Measurements from ENCODE around the gene ACSL3.
"Not testable (repeated sequence)": the region's sequence is repeated elsewhere in the genome, so short reads cannot be mapped to it uniquely, and the experiment has no call there.

ACSL3 gene

DNA sequence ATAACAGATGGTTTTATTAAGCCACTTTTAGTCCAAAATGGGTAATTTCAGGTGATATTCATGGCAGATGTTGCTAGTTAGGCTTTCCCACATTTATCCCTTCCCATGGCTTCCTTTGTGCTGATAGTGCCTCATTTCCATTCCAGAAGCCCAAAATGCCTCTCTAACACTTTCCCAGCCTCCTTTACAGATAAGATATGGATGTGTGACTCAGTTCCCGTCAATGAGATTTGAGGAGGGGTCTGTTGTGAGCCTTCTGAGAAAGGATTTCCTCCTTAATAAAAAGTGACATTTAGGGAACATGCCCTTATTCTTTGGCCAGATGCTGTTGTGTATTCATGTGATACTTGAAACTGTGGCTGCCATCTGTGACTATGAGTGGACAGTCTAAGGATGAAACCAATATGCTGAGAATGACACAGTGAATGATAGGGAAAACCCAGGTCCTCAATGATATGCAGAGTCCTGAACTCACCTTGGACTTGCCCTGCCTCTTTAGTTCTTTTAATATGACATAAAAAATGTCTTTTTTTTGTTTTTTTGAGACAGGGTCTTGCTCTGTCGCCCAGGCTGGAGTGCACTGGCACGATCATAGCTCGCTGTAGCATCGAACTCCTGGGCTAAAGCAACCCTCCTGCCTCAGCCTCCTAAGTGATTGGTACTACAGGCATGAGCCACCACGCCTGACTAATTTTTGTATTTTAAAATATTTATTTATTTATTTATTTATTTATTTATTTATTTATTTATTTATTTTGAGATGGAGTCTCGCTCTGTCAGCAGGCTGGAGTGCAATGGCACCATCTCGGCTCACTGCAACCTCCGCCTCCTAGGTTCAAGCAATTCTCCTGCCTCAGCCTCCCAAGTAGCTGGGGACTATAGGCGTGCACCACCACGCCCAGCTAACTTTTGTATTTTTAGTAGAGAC lies 5.8 kb upstream of the ACSL3 start:
- DNase-seq = no peak

GRCh38 chr2:222859786-222860612 lies 837 bp upstream of the ACSL3 start:
- DNase-seq = peak; percentile 61

DNA sequence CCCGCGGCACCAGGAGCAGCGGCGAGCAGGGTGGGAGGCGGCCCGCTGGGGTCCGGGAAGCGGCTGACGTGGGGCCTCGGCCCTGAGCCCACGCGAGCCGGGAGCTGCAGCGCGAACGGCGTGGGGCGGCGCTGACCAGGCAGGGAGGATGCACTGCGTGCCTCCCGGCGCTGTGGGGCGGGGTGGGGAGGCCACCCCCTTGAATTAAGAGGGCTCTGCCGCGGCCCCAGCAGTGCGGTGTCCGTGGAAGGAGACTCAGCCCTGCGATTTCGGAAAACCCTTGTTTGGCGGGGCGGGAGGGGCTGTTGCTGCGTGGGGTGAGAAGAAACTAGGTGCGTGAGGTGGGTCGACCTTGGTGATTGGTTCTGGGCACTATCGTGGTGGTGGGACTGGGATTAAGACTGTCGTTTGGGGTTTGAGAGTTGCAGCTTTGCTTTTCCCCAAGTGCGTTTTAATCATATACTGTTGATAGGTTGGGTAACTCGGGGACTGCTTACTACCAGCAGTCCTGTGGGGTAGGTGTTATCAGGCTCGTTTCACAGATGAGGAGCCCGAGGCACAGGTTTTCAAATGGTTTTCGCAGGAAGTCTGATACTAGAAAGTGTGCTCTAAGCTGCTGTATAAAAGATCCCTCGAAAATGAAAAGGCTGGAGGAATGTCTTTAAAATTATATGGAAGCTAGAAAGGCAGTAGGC lies 722 bp downstream of the ACSL3 start:
- DNase-seq = peak; percentile 60

DNA sequence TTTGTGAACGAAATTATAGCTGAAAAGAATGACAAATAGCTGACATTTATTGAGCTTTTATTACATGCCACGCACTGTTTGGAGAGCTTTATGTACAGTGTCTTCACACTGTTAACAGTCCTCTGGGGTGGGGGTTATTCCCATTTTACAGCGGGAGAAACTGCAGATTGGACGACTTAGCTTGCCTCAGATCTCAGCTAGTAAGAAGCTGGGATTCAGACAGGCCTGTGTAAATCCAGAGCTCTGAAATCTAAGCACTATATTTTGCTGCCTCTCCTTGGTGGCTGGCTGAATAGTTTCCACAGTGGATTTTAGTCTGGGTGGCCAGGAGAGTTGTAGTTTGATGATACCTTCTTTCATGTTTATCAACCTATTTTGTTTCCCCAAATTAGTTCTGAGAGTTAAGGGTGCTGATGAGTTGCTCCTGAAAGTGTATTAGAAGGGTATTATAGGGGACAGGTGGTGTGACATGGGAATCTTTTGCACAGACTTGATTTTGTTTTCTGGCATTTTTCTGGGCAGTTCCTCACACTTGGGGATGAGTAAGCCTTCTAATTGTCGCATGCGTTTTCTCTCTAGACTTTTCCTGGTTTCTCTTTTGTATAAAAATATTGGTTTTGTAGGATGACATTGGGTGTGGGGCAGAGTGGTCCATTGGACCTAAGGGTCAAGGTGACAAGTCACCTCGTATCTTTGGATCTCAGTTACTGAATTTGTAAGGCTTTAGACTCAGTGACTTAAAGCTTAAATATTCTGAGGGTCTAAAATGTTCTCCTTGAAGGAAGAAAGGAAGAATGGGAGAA lies 1.5 kb downstream of the ACSL3 start:
- peak; percentile 69 for DNase-seq

DNA sequence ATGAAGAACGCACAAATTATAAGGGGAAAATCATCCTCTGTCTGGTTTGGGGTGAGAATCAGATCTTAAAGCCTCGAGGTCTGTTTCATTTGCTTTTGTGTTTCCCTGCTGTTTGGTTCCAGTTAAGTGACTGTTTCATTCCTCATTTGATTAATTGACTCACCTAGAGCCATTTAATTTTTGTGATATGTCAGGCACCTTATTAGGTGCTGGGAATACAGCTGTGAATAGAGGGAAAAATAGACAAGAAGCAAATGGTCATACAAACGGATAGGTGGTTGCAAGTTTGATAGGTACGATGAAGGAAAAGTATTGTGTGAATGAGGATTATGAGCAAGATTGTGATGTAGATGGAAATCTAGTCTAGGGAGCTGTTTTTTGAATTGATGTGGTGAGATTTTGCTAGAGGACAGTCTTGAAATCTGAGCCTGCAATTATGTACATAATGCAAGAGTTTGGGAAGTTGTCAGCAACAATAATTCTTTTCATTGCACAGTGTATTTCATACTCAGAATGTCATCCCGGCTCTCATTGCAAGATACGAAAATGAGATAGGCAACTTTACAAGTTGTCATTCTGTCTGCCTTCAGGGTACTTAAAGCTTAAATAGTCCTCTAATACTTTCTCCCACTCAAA lies 2.2 kb downstream of the ACSL3 start:
- DNase-seq = no peak

- DNase-seq = no peak
Observed at GRCh38 chr2:222864296-222864695, 3.5 kb downstream of the ACSL3 start.

DNA sequence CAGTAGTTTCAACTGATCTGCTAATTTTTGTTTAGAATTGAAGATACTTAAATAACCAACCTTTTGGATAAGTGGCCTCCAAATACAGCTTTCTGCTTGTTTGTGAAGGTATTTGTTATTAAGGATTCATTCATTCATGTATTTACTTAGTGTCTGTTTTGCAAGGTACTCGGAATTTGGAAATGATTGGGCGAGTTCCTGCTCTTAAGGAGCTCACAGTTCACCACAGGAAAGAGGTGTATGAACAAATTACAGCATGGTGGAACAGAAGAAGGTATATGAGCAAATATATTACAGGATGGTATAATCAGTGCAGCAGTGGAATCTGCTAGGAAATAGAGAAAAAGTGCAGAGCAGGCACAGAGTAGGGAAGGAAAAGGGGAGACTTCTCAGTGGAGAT lies 4.5 kb downstream of the ACSL3 start:
- DNase-seq = no peak

- DNase-seq = no peak
Observed at GRCh38 chr2:222866358-222866960, 5.6 kb downstream of the ACSL3 start.

GRCh38 chr2:222868560-222869251 lies 7.9 kb downstream of the ACSL3 start:
- not testable (repeated sequence) for DNase-seq

DNA sequence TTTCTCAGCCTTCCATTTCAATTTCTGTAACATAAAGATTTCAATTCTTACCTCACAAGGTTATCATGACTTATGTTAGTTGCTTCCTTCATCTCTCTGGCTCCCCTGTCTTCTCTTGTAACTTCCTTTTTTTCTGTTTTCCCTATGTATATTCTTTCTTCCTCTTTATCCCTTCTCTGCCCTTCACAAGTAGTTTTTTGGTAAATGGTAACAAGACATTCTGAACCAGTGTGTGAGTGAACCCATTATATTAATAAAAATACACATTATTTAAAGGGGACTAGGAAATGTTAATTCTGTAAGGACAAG lies 8.4 kb downstream of the ACSL3 start:
- DNase-seq = no peak

DNA sequence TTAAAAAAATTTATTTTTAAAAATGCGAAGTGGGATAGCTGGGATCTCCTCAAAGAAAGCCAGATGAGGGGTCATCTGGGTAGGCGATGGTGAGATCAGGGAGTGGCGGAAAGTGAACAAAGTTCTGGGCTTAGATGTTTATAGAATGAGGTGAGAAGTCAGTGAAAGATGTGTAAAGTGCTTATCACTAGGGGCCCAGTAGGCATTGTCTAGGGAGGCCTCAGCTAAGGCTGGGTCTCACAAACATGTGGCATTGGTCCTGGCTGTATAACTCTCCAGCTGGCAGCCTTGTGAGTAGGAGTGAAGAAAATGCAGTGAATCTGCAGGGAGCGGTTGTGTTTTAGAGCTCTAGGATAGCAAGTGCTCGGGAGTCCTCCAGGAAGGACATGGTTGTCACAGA lies 10.5 kb downstream of the ACSL3 start:
- no peak for DNase-seq

GRCh38 chr2:222872551-222872950 lies 11.7 kb downstream of the ACSL3 start:
- no peak for DNase-seq

- no peak for DNase-seq
Observed at GRCh38 chr2:222875482-222875881, 14.6 kb downstream of the ACSL3 start.

DNA sequence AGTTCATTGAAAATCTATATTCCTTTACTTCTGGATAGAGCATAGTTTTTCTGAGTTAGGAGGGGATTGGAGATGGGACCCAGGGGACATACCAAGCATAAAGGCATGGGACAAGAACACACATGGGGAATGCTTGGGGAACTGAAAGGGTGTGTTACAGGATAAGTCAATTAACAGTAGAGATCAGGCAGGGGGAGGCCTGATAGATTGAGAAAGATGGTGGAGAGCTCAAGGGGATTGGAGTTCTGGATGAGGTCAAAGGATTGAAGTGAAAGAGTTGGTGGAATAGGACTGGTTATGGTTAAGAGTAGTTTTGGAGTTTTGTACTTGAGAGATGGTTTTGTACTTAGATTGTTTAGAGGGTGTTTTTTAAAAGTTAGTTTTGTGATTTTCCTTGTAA lies 16.1 kb downstream of the ACSL3 start:
- DNase-seq = no peak

DNA sequence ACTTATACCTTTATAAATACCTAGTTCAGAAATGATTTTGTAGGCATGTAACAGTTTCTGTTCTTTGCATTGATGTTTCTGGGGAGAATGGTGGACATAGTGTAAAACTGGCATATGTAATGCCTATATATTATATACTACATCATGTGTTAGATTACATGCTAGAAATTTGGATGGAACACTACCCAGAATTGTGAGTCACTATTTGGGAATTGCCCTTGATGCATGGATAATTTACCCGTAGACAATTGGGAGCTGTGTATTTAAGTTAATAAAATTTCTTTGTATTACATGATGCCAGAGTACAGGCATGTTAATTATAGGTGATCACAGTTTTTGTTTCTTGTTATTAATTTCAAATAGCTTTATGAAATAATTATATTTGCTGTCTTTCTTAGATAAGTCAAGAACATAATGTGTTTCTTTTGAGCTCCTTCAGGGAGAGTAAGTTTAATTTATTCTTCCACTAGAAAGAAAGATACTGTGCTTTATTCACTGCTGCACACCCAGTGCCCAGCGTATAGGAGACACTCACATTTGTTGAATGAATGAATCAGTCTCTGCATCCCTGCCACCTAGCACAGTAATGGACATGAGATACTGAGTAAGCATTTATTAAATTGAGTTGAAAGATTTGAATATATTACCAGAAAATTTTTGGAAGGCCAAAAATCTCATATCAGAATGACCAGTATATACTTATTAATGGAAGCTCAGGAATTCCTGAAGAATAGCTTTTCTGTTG lies 16.9 kb downstream of the ACSL3 start:
- DNase-seq = no peak

DNA sequence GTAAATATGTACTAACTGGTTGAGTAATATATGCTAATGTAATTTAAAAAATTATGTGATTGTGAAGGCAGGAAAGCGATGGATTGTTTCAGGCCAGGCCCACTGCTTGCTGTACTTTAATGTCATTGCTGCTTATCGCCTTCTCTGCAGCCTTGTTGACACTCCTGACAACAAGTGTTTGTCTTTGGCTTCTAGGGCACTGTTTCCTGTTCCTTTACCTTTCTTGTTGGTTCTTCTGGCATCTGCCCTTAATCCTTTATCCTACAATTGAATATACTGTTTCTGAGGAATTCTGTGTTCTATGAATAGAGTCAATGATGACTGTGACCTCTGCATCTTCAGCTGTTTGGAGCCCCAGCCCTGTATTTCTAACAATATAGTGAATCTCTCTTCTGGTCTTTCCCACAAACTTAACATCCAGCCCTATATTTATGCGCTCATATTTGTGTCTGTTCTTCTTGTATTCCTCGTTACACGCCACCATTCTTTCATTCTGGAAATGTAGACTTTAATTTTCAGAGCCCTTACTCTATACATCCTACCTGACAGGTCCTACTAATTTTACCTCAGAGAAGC lies 17.6 kb downstream of the ACSL3 start:
- DNase-seq = no peak

DNA sequence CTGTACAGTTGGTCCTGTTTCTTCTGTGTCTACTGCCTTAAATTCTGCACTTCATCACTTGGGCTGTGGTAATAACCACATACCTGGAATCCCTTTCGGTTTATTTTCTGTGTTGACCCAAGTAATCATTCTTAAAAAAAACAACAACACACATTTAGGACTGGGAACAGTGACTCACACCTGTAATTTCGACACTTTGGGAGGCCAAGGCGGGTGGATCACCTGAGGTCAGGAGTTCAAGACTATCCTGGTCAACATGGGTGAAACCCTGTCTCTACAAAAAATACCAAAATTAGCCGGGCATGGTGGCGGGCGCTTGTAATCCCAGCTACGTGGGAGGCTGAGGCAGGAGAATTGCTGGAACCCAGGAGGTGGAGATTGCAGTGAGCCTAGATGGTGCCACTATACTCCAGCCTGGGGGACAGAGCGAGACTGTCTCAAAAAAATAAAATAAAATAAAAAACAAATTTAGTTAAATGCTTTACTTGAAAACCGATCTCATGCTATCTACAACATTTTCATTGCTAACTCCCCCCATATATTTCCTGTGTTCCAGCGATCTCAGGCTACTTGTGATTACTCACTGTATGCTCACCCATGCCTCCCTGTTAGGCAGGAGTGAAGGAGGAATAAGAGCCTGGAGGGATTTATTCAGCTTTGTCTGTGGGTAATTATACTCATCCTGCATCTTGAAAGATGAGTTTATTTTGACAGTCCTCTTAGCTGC lies 18.2 kb downstream of the ACSL3 start:
- DNase-seq = no peak

- no peak for DNase-seq
Observed at GRCh38 chr2:222879604-222879933, 18.7 kb downstream of the ACSL3 start.

- DNase-seq = no peak
Observed at GRCh38 chr2:222882484-222882928, 21.7 kb downstream of the ACSL3 start.
